Panc1 (cell line): Measurements from ENCODE around the gene ABHD18. TPM values are rescaled to one million over a fixed set of nuclear protein-coding genes. Genes with fewer than 3 reads are reported as not detected.
"Not testable (repeated sequence)": the region's sequence is repeated elsewhere in the genome, so short reads cannot be mapped to it uniquely, and the experiment has no call there.

Experiments
- ATAC-seq: fragments of 200-7000 bp; cut with Tn5 transposase; 2 replicates; pipeline ENCODE4 v1.9.1; 2020; ENCODE audit warnings: mild to moderate bottlenecking, moderate library complexity
- BruUV-seq: library from RNA; stranded (reverse); fragments of 400-500 nt; replicated peaks from 2 replicates; lab custom pipeline; 2021; lab: Mats Ljungman, UMichigan
- CTCF ChIA-PET: fragments of 300-600 bp; sonication (Branson Sonifier 250); formaldehyde crosslinking; loops from one replicate; lab custom pipeline; 2022; ENCODE audit warnings: antibody characterized with exemption; lab: Charles Lee
- POLR2A ChIA-PET: fragments of 300-600 bp; sonication (Branson Sonifier 250); formaldehyde crosslinking; loops from one replicate; lab custom pipeline; 2022; ENCODE audit warnings: antibody characterized with exemption; lab: Charles Lee
- DNase-seq: peaks from one replicate; pipeline ENCODE4 v3.0.0-alpha.2; 2010; ENCODE audit warnings: low read depth, low spot score
- H3K27ac ChIP-seq: 2 replicates; pipeline ENCODE4 v1.5.1; 2011; ENCODE audit warnings: mild to moderate bottlenecking, low read length, inconsistent platforms
- H3K27me3 ChIP-seq: fragments of 200-500 bp; sonication (Bioruptor generic); 2 replicates; pipeline ENCODE4 v1.6.0; 2014; ENCODE audit warnings: low read length, inconsistent platforms; ENCODE audit not compliant: control insufficient read depth, insufficient read depth
- H3K36me3 ChIP-seq: fragments of 200-500 bp; sonication (Bioruptor generic); 2 replicates; pipeline ENCODE4 v1.5.1; 2014; ENCODE audit warnings: inconsistent platforms, mild to moderate bottlenecking, low read length, moderate library complexity; ENCODE audit not compliant: control insufficient read depth, insufficient read depth
- H3K4me1 ChIP-seq: 2 replicates; pipeline ENCODE4 v1.5.1; 2011; ENCODE audit warnings: inconsistent platforms, mild to moderate bottlenecking, low read length, moderate library complexity; ENCODE audit not compliant: control insufficient read depth, insufficient read depth
- H3K4me3 ChIP-seq, 2 experiments: 2 replicates each; pipeline ENCODE4 v1.5.1; 2011 to 2012; ENCODE audit warnings: low read depth in 2 of 2, low read length in 2 of 2, mild to moderate bottlenecking in 2 of 2, inconsistent platforms in 1 of 2, moderate library complexity in 1 of 2
- H3K9me3 ChIP-seq: fragments of 200-500 bp; sonication (Bioruptor generic); 2 replicates; pipeline ENCODE4 v1.5.1; 2014; ENCODE audit warnings: low read depth, mild to moderate bottlenecking, inconsistent platforms, low read length, moderate library complexity; ENCODE audit not compliant: control insufficient read depth, insufficient read depth
- POLR2AphosphoS5 ChIP-seq: IDR thresholded peaks from 2 replicates; pipeline ENCODE4 v1.6.1; 2012; ENCODE audit warnings: mild to moderate bottlenecking, low read depth, low read length, moderate library complexity
- SIN3A ChIP-seq: IDR thresholded peaks from 2 replicates; pipeline ENCODE4 v1.6.1; 2012; ENCODE audit warnings: low read depth, mild to moderate bottlenecking, low read length, moderate library complexity, borderline replicate concordance; ENCODE audit not compliant: insufficient read depth
- TCF7L2 ChIP-seq: IDR thresholded peaks from 2 replicates; pipeline ENCODE4 v1.6.1; 2011; ENCODE audit warnings: mild to moderate bottlenecking, low read depth, low read length, inconsistent platforms
- in situ Hi-C: cut with HindIII; loops from 2 replicates; pipeline ENCODE4 v1.10.0; 2016; ENCODE audit warnings: low sequenced_read_pairs, low pct_unique_long_range_greater_than_20kb
- intact Hi-C: fragments of 100-400 bp; cut with micrococcal nuclease; formaldehyde crosslinking; loops from one replicate; pipeline ENCODE4 v1.10.0; 2022; ENCODE audit not compliant: unreplicated experiment
- total RNA-seq: library from RNA; stranded (reverse); gene quantifications from one replicate; pipeline ENCODE4 v1.2.1, GENCODE V29; 2021; ENCODE audit not compliant: unreplicated experiment
- TF ChIP-seq, protein P1 (sequence below), 2 experiments: IDR thresholded peaks; 2 replicates each; pipeline ENCODE4 v1.6.1; 2011 to 2012; ENCODE audit warnings: low read depth in 2 of 2, control low read depth in 1 of 2, low read length in 1 of 2, mild to moderate bottlenecking in 1 of 2, moderate library complexity in 1 of 2; ENCODE audit not compliant: insufficient read depth in 1 of 2
- TF ChIP-seq, protein P2 (sequence below): fragments of 450-650 bp; IDR thresholded peaks from 2 replicates; pipeline ENCODE4 v1.5.1; 2017; ENCODE audit warnings: mild to moderate bottlenecking

The ABHD18 gene
- total RNA-seq, 1 experiment from 2014 or later: 7.4 TPM

DNA sequence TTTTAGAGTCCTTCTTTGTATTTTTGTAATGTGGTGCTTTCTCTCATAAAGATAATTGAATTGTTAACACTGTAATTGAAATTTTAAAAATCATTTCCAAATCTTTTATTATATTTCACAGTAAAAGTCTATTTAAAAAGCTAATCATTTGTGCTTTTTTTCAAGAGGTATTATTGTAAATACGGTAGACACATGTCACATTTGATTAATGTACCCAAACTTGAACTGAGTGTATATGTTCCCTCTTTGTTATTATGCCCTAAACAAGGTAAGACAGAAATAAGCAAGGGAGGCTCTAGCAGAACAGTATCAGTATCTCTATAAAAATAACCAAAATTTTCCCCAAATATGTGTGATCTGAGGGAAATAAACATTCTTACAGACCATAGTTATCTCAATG is 74.4 kb downstream of the ABHD18 start:
- no peaks in the 10 kb centered on the region for H3K9me3 ChIP-seq
- ATAC-seq (no peak), DNase-seq (no peak)
- ChIA-PET POLR2A (no interaction called here), CTCF (no interaction called here)
- no TSS peak for BruUV-seq
- intact Hi-C loops (no loop called here), in situ Hi-C loops (no loop called here)
- no peaks in the 10 kb centered on the region for H3K36me3 ChIP-seq
- no peaks in the 10 kb centered on the region for H3K27me3 ChIP-seq
- no peak overlapping the region for H3K27ac ChIP-seq
- H3K4me3 ChIP-seq: no peak overlapping the region
- TF ChIP-seq, protein P1, sequence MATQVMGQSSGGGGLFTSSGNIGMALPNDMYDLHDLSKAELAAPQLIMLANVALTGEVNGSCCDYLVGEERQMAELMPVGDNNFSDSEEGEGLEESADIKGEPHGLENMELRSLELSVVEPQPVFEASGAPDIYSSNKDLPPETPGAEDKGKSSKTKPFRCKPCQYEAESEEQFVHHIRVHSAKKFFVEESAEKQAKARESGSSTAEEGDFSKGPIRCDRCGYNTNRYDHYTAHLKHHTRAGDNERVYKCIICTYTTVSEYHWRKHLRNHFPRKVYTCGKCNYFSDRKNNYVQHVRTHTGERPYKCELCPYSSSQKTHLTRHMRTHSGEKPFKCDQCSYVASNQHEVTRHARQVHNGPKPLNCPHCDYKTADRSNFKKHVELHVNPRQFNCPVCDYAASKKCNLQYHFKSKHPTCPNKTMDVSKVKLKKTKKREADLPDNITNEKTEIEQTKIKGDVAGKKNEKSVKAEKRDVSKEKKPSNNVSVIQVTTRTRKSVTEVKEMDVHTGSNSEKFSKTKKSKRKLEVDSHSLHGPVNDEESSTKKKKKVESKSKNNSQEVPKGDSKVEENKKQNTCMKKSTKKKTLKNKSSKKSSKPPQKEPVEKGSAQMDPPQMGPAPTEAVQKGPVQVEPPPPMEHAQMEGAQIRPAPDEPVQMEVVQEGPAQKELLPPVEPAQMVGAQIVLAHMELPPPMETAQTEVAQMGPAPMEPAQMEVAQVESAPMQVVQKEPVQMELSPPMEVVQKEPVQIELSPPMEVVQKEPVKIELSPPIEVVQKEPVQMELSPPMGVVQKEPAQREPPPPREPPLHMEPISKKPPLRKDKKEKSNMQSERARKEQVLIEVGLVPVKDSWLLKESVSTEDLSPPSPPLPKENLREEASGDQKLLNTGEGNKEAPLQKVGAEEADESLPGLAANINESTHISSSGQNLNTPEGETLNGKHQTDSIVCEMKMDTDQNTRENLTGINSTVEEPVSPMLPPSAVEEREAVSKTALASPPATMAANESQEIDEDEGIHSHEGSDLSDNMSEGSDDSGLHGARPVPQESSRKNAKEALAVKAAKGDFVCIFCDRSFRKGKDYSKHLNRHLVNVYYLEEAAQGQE (IDR thresholded peaks at IDR 0.05; ENCODE audit: insufficient read depth in 1 of 2, low read depth in 2 of 2, low read length in 1 of 2): no peak
- TF ChIP-seq TCF7L2 (no peak), SIN3A (no peak), POLR2AphosphoS5 (no peak)
- TF ChIP-seq, protein P2, sequence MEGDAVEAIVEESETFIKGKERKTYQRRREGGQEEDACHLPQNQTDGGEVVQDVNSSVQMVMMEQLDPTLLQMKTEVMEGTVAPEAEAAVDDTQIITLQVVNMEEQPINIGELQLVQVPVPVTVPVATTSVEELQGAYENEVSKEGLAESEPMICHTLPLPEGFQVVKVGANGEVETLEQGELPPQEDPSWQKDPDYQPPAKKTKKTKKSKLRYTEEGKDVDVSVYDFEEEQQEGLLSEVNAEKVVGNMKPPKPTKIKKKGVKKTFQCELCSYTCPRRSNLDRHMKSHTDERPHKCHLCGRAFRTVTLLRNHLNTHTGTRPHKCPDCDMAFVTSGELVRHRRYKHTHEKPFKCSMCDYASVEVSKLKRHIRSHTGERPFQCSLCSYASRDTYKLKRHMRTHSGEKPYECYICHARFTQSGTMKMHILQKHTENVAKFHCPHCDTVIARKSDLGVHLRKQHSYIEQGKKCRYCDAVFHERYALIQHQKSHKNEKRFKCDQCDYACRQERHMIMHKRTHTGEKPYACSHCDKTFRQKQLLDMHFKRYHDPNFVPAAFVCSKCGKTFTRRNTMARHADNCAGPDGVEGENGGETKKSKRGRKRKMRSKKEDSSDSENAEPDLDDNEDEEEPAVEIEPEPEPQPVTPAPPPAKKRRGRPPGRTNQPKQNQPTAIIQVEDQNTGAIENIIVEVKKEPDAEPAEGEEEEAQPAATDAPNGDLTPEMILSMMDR: no peak
- no peaks in the 10 kb centered on the region for H3K4me1 ChIP-seq

DNA sequence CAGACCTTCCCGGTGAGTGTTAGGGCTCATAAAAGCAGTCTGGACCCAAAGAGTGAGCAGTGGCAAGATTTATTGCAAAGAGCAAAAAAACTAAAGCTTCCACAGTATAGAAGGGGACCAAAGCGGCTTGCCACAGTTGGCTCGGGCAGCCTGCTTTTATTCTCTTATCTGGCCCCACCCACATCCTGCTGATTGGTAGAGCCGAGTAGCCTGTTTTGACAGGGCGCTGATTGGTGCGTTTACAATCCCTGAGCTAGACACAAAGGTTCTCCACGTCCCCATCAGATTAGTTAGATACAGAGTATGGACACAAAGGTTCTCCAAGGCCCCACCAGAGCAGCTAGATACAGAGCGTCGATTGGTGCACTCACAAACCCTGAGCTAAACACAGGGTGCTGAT is 81.8 kb downstream of the ABHD18 start:
- intact Hi-C loops, H3K27me3 ChIP-seq, H3K9me3 ChIP-seq, H3K4me1 ChIP-seq, CTCF ChIA-PET, H3K4me3 ChIP-seq, POLR2A ChIA-PET, ATAC-seq, H3K27ac ChIP-seq, H3K36me3 ChIP-seq, DNase-seq, BruUV-seq, in situ Hi-C loops: not testable (repeated sequence)

DNA sequence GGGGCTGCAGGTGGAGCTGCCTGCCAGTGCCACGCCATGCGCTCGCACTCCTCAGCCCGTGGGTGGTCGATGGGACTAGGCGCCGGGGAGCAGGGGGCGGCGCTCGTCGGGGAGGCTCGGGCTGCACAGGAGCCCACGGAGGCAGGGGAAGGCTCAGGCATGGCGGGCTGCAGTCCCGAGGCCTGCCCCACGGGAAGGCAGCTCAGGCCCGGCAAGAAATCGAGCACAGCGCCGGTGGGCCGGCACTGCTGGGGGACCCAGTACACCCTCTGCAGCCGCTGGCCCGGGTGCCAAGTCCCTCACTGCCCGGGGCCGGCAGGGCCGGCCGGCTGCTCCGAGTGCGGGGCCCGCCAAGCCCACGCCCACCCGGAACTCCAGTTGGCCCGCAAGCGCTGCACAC is 82.3 kb downstream of the ABHD18 start:
- in situ Hi-C loops, BruUV-seq, POLR2A ChIA-PET, H3K4me1 ChIP-seq, DNase-seq, ATAC-seq, intact Hi-C loops, H3K9me3 ChIP-seq, H3K4me3 ChIP-seq, H3K27ac ChIP-seq, H3K27me3 ChIP-seq, CTCF ChIA-PET, H3K36me3 ChIP-seq: not testable (repeated sequence)

DNA sequence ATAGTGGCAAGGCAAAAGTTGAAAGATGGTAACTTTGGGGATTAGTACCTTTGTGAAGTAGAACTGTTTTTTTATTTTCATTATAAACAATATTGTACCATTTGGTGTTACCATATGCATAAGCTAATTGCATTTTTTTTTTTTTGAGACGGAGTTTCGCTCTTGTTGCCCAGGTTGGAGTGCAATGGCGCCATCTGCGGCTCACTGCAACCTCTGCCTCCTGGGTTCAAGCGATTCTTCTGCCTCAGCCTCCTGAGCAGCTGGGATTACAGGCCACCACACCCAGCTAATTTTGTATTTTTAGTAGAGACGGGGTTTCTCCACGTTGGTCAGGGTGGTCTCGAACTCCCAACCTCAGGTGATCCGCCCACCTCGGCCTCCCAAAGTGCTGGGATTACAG is 86.0 kb downstream of the ABHD18 start:
- H3K4me1 ChIP-seq, H3K36me3 ChIP-seq, H3K4me3 ChIP-seq, DNase-seq, H3K27ac ChIP-seq, in situ Hi-C loops, BruUV-seq, intact Hi-C loops, H3K27me3 ChIP-seq, ATAC-seq, H3K9me3 ChIP-seq: not testable (repeated sequence)
- CTCF ChIA-PET: interaction anchor here (0.6 to 0.7 kb wide), 2 partner anchors 19 to 288 kb away, joined by 4 read pairs; no protein-coding TSS in a partner anchor
- POLR2A ChIA-PET: interaction anchor here (0.7 kb wide), 1 partner anchor 79 kb away, joined by 7 read pairs; no protein-coding TSS in a partner anchor

DNA sequence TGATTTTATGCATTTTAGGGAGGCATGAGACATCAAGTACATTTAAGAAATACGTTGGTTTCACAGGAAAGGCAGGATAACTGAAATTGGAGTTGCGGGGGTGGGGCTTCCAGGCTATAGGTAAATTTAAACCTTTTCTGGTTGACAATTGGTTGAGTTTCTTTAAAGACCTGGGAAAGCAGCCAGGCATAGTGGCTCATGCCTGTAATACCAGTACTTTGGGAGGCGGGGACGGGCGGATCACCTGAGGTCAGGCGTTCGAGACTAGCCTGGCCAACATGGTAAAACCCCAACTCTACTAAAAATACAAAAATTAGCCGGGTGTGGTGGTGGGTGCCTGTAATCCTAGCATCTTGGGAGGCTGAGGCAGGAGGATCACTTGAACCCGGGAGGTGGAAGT is 89.7 kb downstream of the ABHD18 start:
- ATAC-seq, intact Hi-C loops, H3K27me3 ChIP-seq, BruUV-seq, H3K9me3 ChIP-seq, POLR2A ChIA-PET, H3K4me1 ChIP-seq, CTCF ChIA-PET, DNase-seq, in situ Hi-C loops, H3K4me3 ChIP-seq, H3K27ac ChIP-seq, H3K36me3 ChIP-seq: not testable (repeated sequence)
